Measurements from ENCODE around the gene FCRL2. TPM values are rescaled to one million over a fixed set of nuclear protein-coding genes. Genes with fewer than 3 reads are reported as not detected.

The FCRL2 gene
- total RNA-seq, 1 donor from 2014 or later = not detected

- H3K4me3 ChIP-seq (ENCODE audit: low read depth, low read length) = no peak overlapping the region
- DNase-seq (ENCODE audit: low read depth) = no peak
- TF ChIP-seq CTCF (conservative IDR thresholded peaks at IDR 0.05; ENCODE audit: low read depth, low read length) = no peak
Observed at GRCh38 chr1:157725221-157725577, 51.7 kb downstream of the FCRL2 start.

GRCh38 chr1:157724537-157725220 lies 52.3 kb downstream of the FCRL2 start:
- DNase-seq (ENCODE audit: low read depth) = no peak
- no peak overlapping the region for H3K4me3 ChIP-seq (ENCODE audit: low read depth, low read length)
- no peak for TF ChIP-seq CTCF (conservative IDR thresholded peaks at IDR 0.05; ENCODE audit: low read depth, low read length)

GRCh38 chr1:157723157-157723556 lies 53.8 kb downstream of the FCRL2 start:
- no peak for DNase-seq (ENCODE audit: low read depth)
- TF ChIP-seq CTCF (conservative IDR thresholded peaks at IDR 0.05; ENCODE audit: low read depth, low read length) = no peak
- no peak overlapping the region for H3K4me3 ChIP-seq (ENCODE audit: low read depth, low read length)

GRCh38 chr1:157721985-157722384 lies 54.9 kb downstream of the FCRL2 start:
- no peak overlapping the region for H3K4me3 ChIP-seq (ENCODE audit: low read depth, low read length)
- DNase-seq (ENCODE audit: low read depth) = no peak
- no peak for TF ChIP-seq CTCF (conservative IDR thresholded peaks at IDR 0.05; ENCODE audit: low read depth, low read length)

- no peak for DNase-seq (ENCODE audit: low read depth)
- no peak for TF ChIP-seq CTCF (conservative IDR thresholded peaks at IDR 0.05; ENCODE audit: low read depth, low read length)
- H3K4me3 ChIP-seq (ENCODE audit: low read depth, low read length) = no peak overlapping the region
Observed at GRCh38 chr1:157715736-157716135, 61.2 kb downstream of the FCRL2 start.

GRCh38 chr1:157711802-157712201 lies 65.1 kb downstream of the FCRL2 start:
- no peak for TF ChIP-seq CTCF (conservative IDR thresholded peaks at IDR 0.05; ENCODE audit: low read depth, low read length)
- no peak overlapping the region for H3K4me3 ChIP-seq (ENCODE audit: low read depth, low read length)
- DNase-seq (ENCODE audit: low read depth) = no peak

GRCh38 chr1:157704878-157705277 lies 72.1 kb downstream of the FCRL2 start:
- no peak for DNase-seq (ENCODE audit: low read depth)
- no peak overlapping the region for H3K4me3 ChIP-seq (ENCODE audit: low read depth, low read length)
- TF ChIP-seq CTCF (conservative IDR thresholded peaks at IDR 0.05; ENCODE audit: low read depth, low read length) = no peak
